HTERT RPE-1 (cell line): ENCODE data around the gene ODC1.

Experiments used
- in situ Hi-C: fragments of 300-500 bp; cut with MboI; formaldehyde crosslinking; loops from 4 replicates; pipeline ENCODE4 v1.14.3; 2020; ENCODE audit warnings: low sequenced_read_pairs

The ODC1 gene

GRCh38 chr2:10435820-10436204, 12.3 kb downstream of the ODC1 start:
- in situ Hi-C loops: no loop called here

GRCh38 chr2:10434886-10435819, 13.0 kb downstream of the ODC1 start:
- in situ Hi-C loops: no loop called here

GRCh38 chr2:10433947-10434885, 13.9 kb downstream of the ODC1 start:
- in situ Hi-C loops: no loop called here

DNA sequence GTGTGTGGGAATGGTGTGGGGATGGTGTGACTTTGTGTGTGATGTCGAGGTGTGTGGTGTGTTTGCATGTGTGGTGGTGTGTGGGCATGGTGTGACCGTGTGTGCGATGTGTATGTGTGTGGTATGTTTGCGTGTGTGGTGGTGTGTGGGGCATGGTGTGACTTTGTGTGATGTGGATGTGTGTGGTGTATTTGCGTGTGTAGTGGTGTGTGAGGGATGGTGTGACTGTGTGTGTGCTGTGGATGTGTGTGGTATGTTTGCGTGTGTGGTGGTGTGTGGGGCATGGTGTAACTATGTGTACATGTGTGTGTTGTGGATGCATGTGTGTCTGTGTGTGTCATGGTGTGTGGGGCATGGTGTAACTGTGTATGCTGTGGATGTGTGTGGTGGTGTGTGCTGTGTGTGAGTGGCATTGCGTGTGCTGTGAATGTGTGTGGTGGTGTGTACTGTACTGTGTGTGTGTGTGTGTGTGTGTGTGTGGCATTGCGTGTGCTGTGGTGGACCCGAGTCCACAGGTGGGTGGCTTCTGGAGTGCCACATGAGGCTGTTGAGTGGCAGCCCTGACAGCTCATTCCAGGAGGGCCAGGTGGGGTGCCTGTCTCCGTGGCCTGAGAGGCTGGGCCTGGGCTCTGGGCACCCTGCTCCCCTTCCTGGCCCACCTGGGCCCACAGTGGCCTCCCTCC, 14.7 kb downstream of the ODC1 start:
- in situ Hi-C loops: no loop called here

DNA sequence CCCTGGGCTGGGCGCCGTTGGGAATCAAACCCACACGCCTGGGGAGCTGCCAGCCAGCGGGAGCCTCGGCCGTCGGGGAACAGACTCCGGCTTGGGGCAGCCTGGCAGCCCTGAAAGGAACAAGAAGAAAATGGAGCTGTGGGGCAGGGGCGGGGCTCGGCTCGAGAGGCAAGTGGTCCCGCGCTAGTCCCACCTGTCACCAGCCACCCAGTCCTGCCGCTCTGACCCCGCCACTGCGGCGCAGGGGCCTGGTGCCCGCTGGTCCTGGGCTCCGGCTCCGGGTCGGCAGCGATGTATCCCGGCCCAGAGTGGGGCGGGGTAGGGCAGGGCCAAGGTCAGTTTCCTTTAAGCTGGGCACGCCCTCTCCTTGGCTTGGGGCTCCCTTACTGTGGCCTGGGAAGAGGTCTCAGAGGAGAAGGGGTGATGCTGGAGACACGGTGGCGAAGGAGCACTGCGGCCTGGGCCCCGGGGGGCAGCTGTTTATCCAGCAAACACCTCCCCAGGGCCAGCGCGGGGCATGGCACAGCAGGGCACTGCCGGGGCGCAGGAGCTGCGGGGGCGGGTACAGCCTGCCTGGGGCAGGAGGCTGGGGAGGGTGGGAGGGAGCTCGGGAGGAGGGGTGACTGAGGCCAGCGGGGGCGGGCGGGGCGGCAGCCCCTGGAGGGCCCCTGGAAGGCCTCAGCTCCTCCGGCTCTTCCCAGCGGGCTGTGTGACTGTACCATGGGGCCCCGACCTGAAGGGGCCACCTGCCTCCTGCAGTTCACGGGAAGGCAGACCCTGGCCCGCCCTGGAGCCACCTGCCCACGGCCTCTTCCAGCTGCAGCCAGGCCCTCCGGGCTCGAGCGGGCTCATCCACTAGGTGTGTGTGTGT, 15.6 kb downstream of the ODC1 start:
- in situ Hi-C loops: no loop called here

DNA sequence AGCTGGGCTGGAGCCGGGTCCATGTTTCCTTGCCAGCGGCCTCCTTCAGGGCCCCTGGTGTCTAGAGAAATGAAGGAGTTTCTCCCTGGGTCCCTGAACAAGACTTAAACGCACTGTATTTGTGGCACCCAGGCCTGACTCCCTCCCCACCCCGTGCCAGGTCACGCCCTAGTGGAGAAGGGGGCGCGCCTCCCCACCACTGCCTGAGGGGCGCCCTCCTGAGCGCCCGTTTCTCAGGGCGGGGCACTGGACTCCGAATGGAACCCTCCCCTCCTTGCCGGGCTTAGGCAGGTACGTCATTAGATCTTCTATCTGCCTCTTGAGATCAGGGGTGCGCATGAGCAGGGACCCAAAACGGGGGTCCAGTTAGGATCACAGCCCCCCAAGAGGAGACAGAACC, 16.3 kb downstream of the ODC1 start:
- in situ Hi-C loops: no loop called here

DNA sequence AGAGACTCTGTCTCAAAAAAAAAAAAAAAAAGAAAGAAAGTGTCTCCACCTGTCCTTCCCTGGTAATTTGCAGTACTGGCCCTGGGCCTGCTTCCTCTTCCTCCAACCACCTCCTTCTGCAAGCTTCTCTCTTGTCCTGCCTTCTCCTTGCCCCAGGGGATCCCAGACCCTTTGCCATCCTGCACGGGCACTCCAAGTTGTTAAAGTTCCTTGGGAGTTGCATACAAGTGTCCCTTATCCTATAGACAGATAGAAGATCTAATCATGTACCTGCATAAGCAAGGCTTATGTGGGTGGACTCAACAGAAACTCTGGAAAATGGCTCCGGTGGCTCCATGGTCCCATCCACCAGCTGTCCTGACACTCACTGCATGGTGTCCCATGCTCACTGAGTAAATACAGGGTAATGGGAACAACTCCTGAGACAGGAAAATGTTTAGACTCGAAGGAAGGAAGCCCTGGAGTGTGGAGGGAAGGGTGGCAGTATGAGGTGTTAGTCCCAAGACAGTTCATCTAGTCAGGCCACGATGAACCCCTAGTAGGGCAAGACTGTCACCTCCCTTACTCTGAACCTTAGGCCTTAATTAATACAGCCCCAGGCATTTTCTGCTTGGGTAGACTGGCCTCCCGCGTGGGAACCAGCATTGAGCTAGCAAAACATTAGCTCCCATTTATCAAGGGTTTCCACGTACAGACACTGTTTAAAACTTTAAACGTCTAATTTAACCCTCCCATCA, 17.1 kb downstream of the ODC1 start:
- in situ Hi-C loops: no loop called here

GRCh38 chr2:10428924-10429323, 19.2 kb downstream of the ODC1 start:
- in situ Hi-C loops: no loop called here

- in situ Hi-C loops: no loop called here
Measured at GRCh38 chr2:10428355-10428754, 19.8 kb downstream of the ODC1 start.

DNA sequence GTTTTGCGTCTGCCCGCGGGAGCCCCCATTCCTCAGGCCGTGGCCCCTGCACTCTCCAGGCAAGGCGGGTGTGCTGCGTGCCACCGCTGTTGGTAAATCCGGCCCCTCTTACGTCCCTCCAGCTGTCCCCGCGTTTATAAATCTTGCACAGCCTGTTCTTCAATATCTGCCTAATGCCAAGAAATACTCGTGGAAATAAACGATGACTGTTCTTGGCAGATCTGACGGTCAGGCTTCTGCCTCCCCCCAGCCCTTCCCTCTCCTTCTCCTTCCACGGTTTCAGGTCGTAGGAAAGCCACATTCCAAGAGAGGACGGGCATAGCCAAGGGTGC, 20.5 kb downstream of the ODC1 start:
- in situ Hi-C loops: no loop called here

- in situ Hi-C loops: no loop called here
Measured at GRCh38 chr2:10426726-10427617, 21.2 kb downstream of the ODC1 start.

GRCh38 chr2:10425699-10426098, 22.4 kb downstream of the ODC1 start:
- in situ Hi-C loops: no loop called here

DNA sequence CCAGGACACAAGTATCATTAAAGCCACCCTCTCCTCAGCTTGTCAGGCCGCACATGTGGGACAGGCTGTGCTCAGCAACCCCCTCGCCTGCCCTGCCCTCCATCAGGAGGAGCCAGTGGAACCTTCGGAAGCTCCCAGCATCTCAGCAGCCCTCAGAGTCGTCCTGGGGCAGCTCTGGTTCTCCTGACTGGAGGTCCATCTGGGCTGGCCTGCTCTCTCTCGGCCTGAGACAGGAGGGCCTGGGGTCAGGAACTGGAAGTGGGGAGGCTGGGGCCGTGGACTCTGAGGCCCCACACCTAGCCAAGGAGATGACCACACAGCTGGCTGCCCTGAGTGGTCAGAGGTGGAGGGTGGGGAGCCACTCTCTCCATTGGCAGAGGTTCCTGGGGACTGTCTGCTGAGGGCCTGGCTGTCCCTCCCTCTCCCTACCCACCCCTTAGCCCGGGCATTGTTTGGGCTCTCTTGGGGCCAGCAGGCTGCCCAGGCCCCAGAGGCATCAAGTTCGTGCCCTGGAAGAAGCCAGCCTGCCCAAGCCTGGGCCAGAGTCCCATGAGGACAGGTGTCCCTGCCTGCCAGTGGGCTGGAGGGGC, 23.1 kb downstream of the ODC1 start:
- in situ Hi-C loops: no loop called here

- in situ Hi-C loops: no loop called here
Measured at GRCh38 chr2:10424051-10424450, 24.1 kb downstream of the ODC1 start.

- in situ Hi-C loops: no loop called here
Measured at GRCh38 chr2:10423400-10423774, 24.7 kb downstream of the ODC1 start.

- in situ Hi-C loops: no loop called here
Measured at GRCh38 chr2:10422732-10423399, 25.3 kb downstream of the ODC1 start.

GRCh38 chr2:10422251-10422650, 25.9 kb downstream of the ODC1 start:
- in situ Hi-C loops: no loop called here
